HCT116 (cell line): ENCODE measurements around the gene VLDLR.

Experiments
- EGR1 ChIP-seq: IDR thresholded peaks from 2 replicates; pipeline ENCODE4 v1.6.1; 2012; ENCODE audit warnings: low read depth
- EZH2 ChIP-seq: fragments of 200-600 bp; sonication (generic); IDR thresholded peaks from 2 replicates; pipeline ENCODE4 v1.6.1; 2017; ENCODE audit warnings: antibody characterized with exemption, mixed run types
- POLR2A ChIP-seq: IDR thresholded peaks from 2 replicates; pipeline ENCODE4 v1.7.0; 2011; ENCODE audit warnings: borderline replicate concordance; ENCODE audit not compliant: insufficient read depth, insufficient read length; ENCODE audit errors: extremely low read depth
- RAD21 ChIP-seq: IDR thresholded peaks from 2 replicates; pipeline ENCODE4 v1.6.1; 2012; ENCODE audit warnings: low read depth, mild to moderate bottlenecking
- SIN3A ChIP-seq: IDR thresholded peaks from 2 replicates; pipeline ENCODE4 v1.6.1; 2012; ENCODE audit warnings: low read depth
- SP1 ChIP-seq: IDR thresholded peaks from 2 replicates; pipeline ENCODE4 v1.6.1; 2012; ENCODE audit warnings: low read depth
- ZFX ChIP-seq: fragments of 450-650 bp; IDR thresholded peaks from 2 replicates; pipeline ENCODE4 v1.6.1; 2017
- TF ChIP-seq, protein P1 (sequence below), 3 experiments: fragments of 200-600 bp in 1 of 3; sonication (generic) in 1 of 3; IDR thresholded peaks in 2 of 3; conservative IDR thresholded peaks in 1 of 3; 2 replicates each; pipeline ENCODE4 v1.5.1; 2012 to 2017; ENCODE audit warnings: low read depth in 2 of 3, low read length in 2 of 3, antibody characterized with exemption in 1 of 3, borderline replicate concordance in 1 of 3, control low read depth in 1 of 3, mild to moderate bottlenecking in 1 of 3, mixed read lengths in 1 of 3, mixed run types in 1 of 3, moderate library complexity in 1 of 3; ENCODE audit not compliant: insufficient read depth in 1 of 3
- TF ChIP-seq, protein P2 (sequence below): IDR thresholded peaks from 2 replicates; pipeline ENCODE4 v1.6.1; 2012
- TF ChIP-seq, protein P3 (sequence below): IDR thresholded peaks from 2 replicates; pipeline ENCODE4 v1.6.1; 2012

DNA sequence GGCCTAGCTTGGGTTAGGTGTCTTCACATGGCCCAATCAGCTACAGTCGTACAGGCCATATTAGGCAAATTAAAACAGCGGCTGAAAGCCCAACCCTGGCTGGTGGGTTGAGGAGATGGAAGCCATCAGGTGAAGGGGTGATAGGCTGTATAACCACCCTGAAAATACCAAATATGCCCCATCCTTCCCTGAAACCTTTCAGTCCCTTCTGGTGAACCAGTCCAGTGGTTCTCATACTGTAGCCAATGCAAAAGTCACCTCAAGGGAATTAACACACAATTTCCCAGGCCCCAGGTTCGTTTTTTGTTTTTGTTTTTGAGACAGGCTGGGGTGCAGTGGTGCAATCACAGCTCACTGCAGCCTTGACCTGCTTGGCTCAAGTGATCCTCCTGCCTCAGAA lies 75.9 kb downstream of the VLDLR start:
- TF ChIP-seq, protein P1, sequence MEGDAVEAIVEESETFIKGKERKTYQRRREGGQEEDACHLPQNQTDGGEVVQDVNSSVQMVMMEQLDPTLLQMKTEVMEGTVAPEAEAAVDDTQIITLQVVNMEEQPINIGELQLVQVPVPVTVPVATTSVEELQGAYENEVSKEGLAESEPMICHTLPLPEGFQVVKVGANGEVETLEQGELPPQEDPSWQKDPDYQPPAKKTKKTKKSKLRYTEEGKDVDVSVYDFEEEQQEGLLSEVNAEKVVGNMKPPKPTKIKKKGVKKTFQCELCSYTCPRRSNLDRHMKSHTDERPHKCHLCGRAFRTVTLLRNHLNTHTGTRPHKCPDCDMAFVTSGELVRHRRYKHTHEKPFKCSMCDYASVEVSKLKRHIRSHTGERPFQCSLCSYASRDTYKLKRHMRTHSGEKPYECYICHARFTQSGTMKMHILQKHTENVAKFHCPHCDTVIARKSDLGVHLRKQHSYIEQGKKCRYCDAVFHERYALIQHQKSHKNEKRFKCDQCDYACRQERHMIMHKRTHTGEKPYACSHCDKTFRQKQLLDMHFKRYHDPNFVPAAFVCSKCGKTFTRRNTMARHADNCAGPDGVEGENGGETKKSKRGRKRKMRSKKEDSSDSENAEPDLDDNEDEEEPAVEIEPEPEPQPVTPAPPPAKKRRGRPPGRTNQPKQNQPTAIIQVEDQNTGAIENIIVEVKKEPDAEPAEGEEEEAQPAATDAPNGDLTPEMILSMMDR (IDR thresholded peaks at IDR 0.05 in 2 of 3, conservative IDR thresholded peaks at IDR 0.05 in 1 of 3; ENCODE audit: borderline replicate concordance in 1 of 3, insufficient read depth in 1 of 3, low read depth in 2 of 3, low read length in 2 of 3): no peak
- TF ChIP-seq EGR1 (no peak), EZH2 (no peak), POLR2A (no peak), RAD21 (no peak), ZFX (no peak), SIN3A (no peak), SP1 (no peak)
- TF ChIP-seq, protein P2, sequence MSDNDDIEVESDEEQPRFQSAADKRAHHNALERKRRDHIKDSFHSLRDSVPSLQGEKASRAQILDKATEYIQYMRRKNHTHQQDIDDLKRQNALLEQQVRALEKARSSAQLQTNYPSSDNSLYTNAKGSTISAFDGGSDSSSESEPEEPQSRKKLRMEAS: no peak
- TF ChIP-seq, protein P3, sequence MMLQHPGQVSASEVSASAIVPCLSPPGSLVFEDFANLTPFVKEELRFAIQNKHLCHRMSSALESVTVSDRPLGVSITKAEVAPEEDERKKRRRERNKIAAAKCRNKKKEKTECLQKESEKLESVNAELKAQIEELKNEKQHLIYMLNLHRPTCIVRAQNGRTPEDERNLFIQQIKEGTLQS: no peak
